Astrocyte (in vitro differentiated cells and primary cell): ENCODE measurements around the gene CDC45.

Experiments
- CTCF ChIP-seq: IDR thresholded peaks from 2 replicates; pipeline ENCODE4 v1.5.1; 2011; ENCODE audit warnings: low read depth, mild to moderate bottlenecking, inconsistent platforms, low read length, moderate library complexity; ENCODE audit not compliant: insufficient read depth
- EZH2 ChIP-seq: IDR thresholded peaks from 2 replicates; pipeline ENCODE4 v1.6.1; 2012; ENCODE audit warnings: mild to moderate bottlenecking, low read length, inconsistent platforms; ENCODE audit not compliant: insufficient read depth

- no peak for TF ChIP-seq CTCF
- no peak for TF ChIP-seq EZH2
These were observed 69.7 kb downstream of the CDC45 start for GRCh38 chr22:19549428-19549827.
